Measurements from ENCODE around the gene AP2A2.

DNA sequence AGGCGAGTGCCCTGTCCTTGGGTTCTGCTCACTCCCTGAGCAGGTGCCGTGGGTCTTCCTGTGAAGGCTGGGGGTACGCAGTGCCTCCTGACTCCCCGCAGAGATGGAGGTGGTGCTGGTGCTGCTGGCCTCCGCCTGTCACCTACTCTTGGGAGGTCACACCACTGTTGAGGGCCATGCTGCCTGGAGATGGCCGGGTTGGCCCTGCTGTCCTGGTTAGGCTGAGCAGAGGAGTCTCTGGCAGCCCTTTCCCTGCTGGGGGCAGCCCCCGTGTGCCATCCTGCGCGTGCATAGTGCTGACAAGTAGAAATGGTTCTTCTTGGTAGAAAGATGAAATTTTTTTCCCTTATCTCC is 61.3 kb downstream of the AP2A2 start:
- TF ChIP-seq, protein P1, sequence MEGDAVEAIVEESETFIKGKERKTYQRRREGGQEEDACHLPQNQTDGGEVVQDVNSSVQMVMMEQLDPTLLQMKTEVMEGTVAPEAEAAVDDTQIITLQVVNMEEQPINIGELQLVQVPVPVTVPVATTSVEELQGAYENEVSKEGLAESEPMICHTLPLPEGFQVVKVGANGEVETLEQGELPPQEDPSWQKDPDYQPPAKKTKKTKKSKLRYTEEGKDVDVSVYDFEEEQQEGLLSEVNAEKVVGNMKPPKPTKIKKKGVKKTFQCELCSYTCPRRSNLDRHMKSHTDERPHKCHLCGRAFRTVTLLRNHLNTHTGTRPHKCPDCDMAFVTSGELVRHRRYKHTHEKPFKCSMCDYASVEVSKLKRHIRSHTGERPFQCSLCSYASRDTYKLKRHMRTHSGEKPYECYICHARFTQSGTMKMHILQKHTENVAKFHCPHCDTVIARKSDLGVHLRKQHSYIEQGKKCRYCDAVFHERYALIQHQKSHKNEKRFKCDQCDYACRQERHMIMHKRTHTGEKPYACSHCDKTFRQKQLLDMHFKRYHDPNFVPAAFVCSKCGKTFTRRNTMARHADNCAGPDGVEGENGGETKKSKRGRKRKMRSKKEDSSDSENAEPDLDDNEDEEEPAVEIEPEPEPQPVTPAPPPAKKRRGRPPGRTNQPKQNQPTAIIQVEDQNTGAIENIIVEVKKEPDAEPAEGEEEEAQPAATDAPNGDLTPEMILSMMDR (IDR thresholded peaks at IDR 0.05) = no peak
- TF ChIP-seq EZH2 (IDR thresholded peaks at IDR 0.05; ENCODE audit: borderline replicate concordance, insufficient read depth, low read depth, low read length, poor library complexity, severe bottlenecking) = no peak

All from B cell (primary cell).